B cell (primary cell): ENCODE measurements around the gene SPOCK1. TPM values are rescaled to one million over a fixed set of nuclear protein-coding genes. Genes with fewer than 3 reads are reported as not detected.

Experiments
- ATAC-seq: fragments of 200-7000 bp; cut with Tn5 transposase; one replicate; pipeline ENCODE4 v1.10.0; 2021; ENCODE audit warnings: low read depth, mild to moderate bottlenecking, moderate number of reproducible peaks, moderate library complexity
- CTCF ChIA-PET: fragments of 350-600 bp; sonication (Branson Sonifier 250); formaldehyde crosslinking; loops from one replicate; lab custom pipeline; 2021; ENCODE audit warnings: antibody characterized with exemption, inconsistent platforms; lab: Charles Lee
- POLR2A ChIA-PET: fragments of 350-600 bp; sonication (Branson Sonifier 250); formaldehyde crosslinking; loops from one replicate; lab custom pipeline; 2021; ENCODE audit warnings: antibody characterized with exemption; lab: Charles Lee
- DNase-seq: peaks from one replicate; pipeline ENCODE4 v3.0.0; 2013
- H2AFZ ChIP-seq: 2 replicates; pipeline ENCODE4 v1.6.1; 2012; ENCODE audit warnings: mild to moderate bottlenecking, low read depth, low read length; ENCODE audit not compliant: insufficient read depth, poor library complexity, severe bottlenecking
- H3K27ac ChIP-seq, 2 donors: 1 replicate in 1 of 2; 2 replicates in 1 of 2; pipeline ENCODE4 v1.5.1; 2012 to 2013; ENCODE audit warnings: low read length in 2 of 2, mild to moderate bottlenecking in 2 of 2, moderate library complexity in 1 of 2
- H3K27me3 ChIP-seq, 4 experiments: fragments of 200-600 bp in 1 of 4; sonication (generic) in 1 of 4; replicated peaks in 1 of 4; 1 replicate in 2 of 4; 2 replicates in 2 of 4; pipeline versions ENCODE4 v1.6.1 to v1.7.0; 2013 to 2016; ENCODE audit warnings: low read length in 3 of 4, mild to moderate bottlenecking in 2 of 4, mixed read lengths in 1 of 4, moderate library complexity in 1 of 4; ENCODE audit not compliant: insufficient read depth in 4 of 4, control insufficient read depth in 3 of 4; ENCODE audit errors: control extremely low read depth in 1 of 4
- H3K36me3 ChIP-seq, 2 experiments: replicated peaks in 1 of 2; 1 replicate in 1 of 2; 2 replicates in 1 of 2; pipeline versions ENCODE4 v1.6.1 to v1.7.1; 2013; ENCODE audit warnings: low read length in 1 of 2; ENCODE audit not compliant: insufficient read depth in 2 of 2, control insufficient read depth in 1 of 2; ENCODE audit errors: control extremely low read depth in 1 of 2, extremely low read depth in 1 of 2
- H3K4me1 ChIP-seq, 2 donors: fragments of 200-600 bp in 1 of 2; sonication (generic) in 1 of 2; 1 replicate in 1 of 2; 2 replicates in 1 of 2; pipeline versions ENCODE4 v1.5.1 to v1.6.1; 2013 to 2017; ENCODE audit warnings: low read length in 2 of 2; ENCODE audit not compliant: control insufficient read depth in 2 of 2, insufficient read depth in 2 of 2
- H3K4me2 ChIP-seq: replicated peaks from 2 replicates; pipeline ENCODE3; 2012; ENCODE audit warnings: mild to moderate bottlenecking, low read depth, low read length; ENCODE audit not compliant: poor library complexity, severe bottlenecking
- H3K4me3 ChIP-seq, 5 experiments: fragments of 200-600 bp in 1 of 5; sonication (generic) in 1 of 5; 1 replicate in 3 of 5; 2 replicates in 2 of 5; pipeline versions ENCODE4 v1.5.1 to v1.7.0; 2011 to 2016; ENCODE audit warnings: low read length in 4 of 5, mild to moderate bottlenecking in 4 of 5, low read depth in 2 of 5, control low read depth in 1 of 5, moderate library complexity in 1 of 5; ENCODE audit not compliant: insufficient read depth in 1 of 5; ENCODE audit errors: control extremely low read depth in 1 of 5, extremely low read depth in 1 of 5
- H3K79me2 ChIP-seq: fragments of 200-600 bp; sonication (generic); one replicate; pipeline ENCODE4 v1.6.0; 2016; ENCODE audit warnings: low read length; ENCODE audit not compliant: control insufficient read depth, insufficient read depth
- H3K9ac ChIP-seq: fragments of 200-600 bp; sonication (generic); 2 replicates; pipeline ENCODE4 v1.6.1; 2017; ENCODE audit warnings: mild to moderate bottlenecking, low read length, moderate library complexity
- H3K9me3 ChIP-seq, 3 donors: one replicate each; pipeline versions ENCODE4 v1.6.1 to v1.7.1; 2013; ENCODE audit warnings: low read length in 2 of 3; ENCODE audit not compliant: control insufficient read depth in 2 of 3, insufficient read depth in 1 of 3; ENCODE audit errors: control extremely low read depth in 1 of 3
- H4K20me1 ChIP-seq: 2 replicates; pipeline ENCODE4 v1.6.0; 2012; ENCODE audit warnings: mild to moderate bottlenecking, low read length; ENCODE audit not compliant: insufficient read depth, control insufficient read depth, poor library complexity, severe bottlenecking
- H3K27ac Mint-ChIP-seq: one replicate; pipeline ENCODE4 v1.8.0; 2021; ENCODE audit warnings: mixed read lengths
- H3K27me3 Mint-ChIP-seq: one replicate; pipeline ENCODE4 v1.8.0; 2021; ENCODE audit warnings: mixed read lengths
- H3K4me1 Mint-ChIP-seq: one replicate; pipeline ENCODE4 v1.8.0; 2021; ENCODE audit warnings: mixed read lengths
- H3K4me3 Mint-ChIP-seq: one replicate; pipeline ENCODE4 v1.8.0; 2021; ENCODE audit warnings: mixed read lengths
- H3K9me3 Mint-ChIP-seq: one replicate; pipeline ENCODE4 v1.8.0; 2022; ENCODE audit warnings: mixed read lengths; ENCODE audit not compliant: insufficient read depth
- EZH2 ChIP-seq: IDR thresholded peaks from 2 replicates; pipeline ENCODE4 v1.6.1; 2012; ENCODE audit warnings: borderline replicate concordance, low read depth, mild to moderate bottlenecking, moderate library complexity, low read length; ENCODE audit not compliant: insufficient read depth, poor library complexity, severe bottlenecking
- WGBS: methylation state at CpG from one replicate; pipeline ENCODE4 v1.1.5; 2013; ENCODE audit warnings: missing lambda C conversion rate; ENCODE audit not compliant: insufficient coverage; 5-methylcytosine and 5-hydroxymethylcytosine counted together
- intact Hi-C: fragments of 100-400 bp; cut with micrococcal nuclease; formaldehyde crosslinking; loops from one replicate; pipeline ENCODE4 v1.10.0; 2022
- polyA plus RNA-seq: library from polyadenylated mRNA; depleted of rRNA; stranded (reverse); fragments of >200 nt; gene quantifications from 2 replicates; pipeline ENCODE4 v1.2.3, GENCODE V29; 2012
- total RNA-seq, 2 donors: library from RNA; stranded (reverse); fragments of 120-200 nt in 1 of 2; gene quantifications; 1 replicate in 1 of 2; 2 replicates in 1 of 2; pipeline versions ENCODE4 v1.2.3 to v1.2.4, GENCODE V29; 2013 to 2022
- TF ChIP-seq, protein P1 (sequence below): fragments of 200-600 bp; IDR thresholded peaks from one replicate; pipeline ENCODE4 v1.8.0; 2022; ENCODE audit warnings: antibody characterized with exemption, mild to moderate bottlenecking

SPOCK1 gene
- total and polyA plus RNA-seq, 2 donors (not counting 1 experiment from before 2014, with no cell fraction given): not detected

- no peak overlapping the region for H3K4me2 ChIP-seq
- H3K27ac ChIP-seq: no peak overlapping the region
- H3K79me2 ChIP-seq: no peaks in the 10 kb centered on the region
- H3K27me3 ChIP-seq: no peaks in the 10 kb centered on the region
- H3K4me3 ChIP-seq: no peak overlapping the region
- Mint-ChIP-seq H3K4me1 (no peaks in the 10 kb centered on the region), H3K4me3 (no peak overlapping the region), H3K27ac (no peak overlapping the region), H3K9me3 (no peaks in the 10 kb centered on the region), H3K27me3 (peaks cover 4% of the 10 kb centered on the region)
- H3K4me1 ChIP-seq: no peaks in the 10 kb centered on the region
- ChIA-PET POLR2A (no interaction called here), CTCF (no interaction called here)
- no peak overlapping the region for H3K9ac ChIP-seq
- H3K9me3 ChIP-seq: no peaks in the 10 kb centered on the region
- H2AFZ ChIP-seq: no peak overlapping the region
- ATAC-seq: no peak
- H3K36me3 ChIP-seq: no peaks in the 10 kb centered on the region
- TF ChIP-seq EZH2: no peak
- TF ChIP-seq, protein P1, sequence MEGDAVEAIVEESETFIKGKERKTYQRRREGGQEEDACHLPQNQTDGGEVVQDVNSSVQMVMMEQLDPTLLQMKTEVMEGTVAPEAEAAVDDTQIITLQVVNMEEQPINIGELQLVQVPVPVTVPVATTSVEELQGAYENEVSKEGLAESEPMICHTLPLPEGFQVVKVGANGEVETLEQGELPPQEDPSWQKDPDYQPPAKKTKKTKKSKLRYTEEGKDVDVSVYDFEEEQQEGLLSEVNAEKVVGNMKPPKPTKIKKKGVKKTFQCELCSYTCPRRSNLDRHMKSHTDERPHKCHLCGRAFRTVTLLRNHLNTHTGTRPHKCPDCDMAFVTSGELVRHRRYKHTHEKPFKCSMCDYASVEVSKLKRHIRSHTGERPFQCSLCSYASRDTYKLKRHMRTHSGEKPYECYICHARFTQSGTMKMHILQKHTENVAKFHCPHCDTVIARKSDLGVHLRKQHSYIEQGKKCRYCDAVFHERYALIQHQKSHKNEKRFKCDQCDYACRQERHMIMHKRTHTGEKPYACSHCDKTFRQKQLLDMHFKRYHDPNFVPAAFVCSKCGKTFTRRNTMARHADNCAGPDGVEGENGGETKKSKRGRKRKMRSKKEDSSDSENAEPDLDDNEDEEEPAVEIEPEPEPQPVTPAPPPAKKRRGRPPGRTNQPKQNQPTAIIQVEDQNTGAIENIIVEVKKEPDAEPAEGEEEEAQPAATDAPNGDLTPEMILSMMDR: no peak
- intact Hi-C loops: no loop called here
- 95% methylated on average over 10 of the region's 15 CpGs for WGBS
- H4K20me1 ChIP-seq: no peaks in the 10 kb centered on the region
- no peak for DNase-seq
These were observed 128.7 kb downstream of the SPOCK1 start for GRCh38 chr5:137370096-137371071.

DNA sequence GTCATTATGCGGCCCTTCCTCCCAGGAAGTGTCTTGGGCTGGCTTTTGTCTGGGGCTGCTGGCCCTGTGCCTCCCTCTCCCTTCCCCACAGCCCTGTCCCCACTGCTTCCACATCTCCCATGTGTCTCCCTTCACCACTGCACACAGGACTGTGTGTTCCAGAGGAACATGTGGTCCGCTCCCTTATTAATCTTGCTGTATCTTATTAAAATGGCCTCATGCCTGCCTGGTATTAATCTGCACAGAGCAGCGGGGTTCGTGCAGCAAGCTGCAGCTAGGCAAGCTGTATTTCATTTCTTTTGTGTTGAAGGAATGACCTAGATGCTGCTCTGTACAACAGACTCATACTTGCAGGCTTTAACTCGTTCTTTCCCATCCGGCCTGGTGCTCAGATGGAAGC is 130.5 kb downstream of the SPOCK1 start:
- Histone ChIP-seq H3K4me1 (no peaks in the 10 kb centered on the region), H3K4me3 (no peak overlapping the region), H3K27me3 (no peaks in the 10 kb centered on the region), H3K4me2 (no peak overlapping the region), H3K9ac (no peak overlapping the region), H3K36me3 (no peaks in the 10 kb centered on the region), H3K79me2 (no peaks in the 10 kb centered on the region), H4K20me1 (no peaks in the 10 kb centered on the region), H3K27ac (no peak overlapping the region), H3K9me3 (no peaks in the 10 kb centered on the region), H2AFZ (no peak overlapping the region)
- ATAC-seq (no peak), DNase-seq (no peak)
- ChIA-PET CTCF (no interaction called here), POLR2A (no interaction called here)
- H3K4me1 Mint-ChIP-seq: no peaks in the 10 kb centered on the region
- H3K27ac Mint-ChIP-seq: no peak overlapping the region
- H3K27me3 Mint-ChIP-seq: peaks cover 4% of the 10 kb centered on the region
- H3K9me3 Mint-ChIP-seq: no peaks in the 10 kb centered on the region
- no peak overlapping the region for H3K4me3 Mint-ChIP-seq
- intact Hi-C loops: no loop called here
- WGBS: 100% methylated on average over 4 of the region's 6 CpGs
- TF ChIP-seq, protein P1: no peak
- no peak for TF ChIP-seq EZH2
